ENCODE data around the gene GGT5.
"Not testable (repeated sequence)": the region's sequence is repeated elsewhere in the genome, so short reads cannot be mapped to it uniquely, and the experiment has no call there.

The GGT5 gene

GRCh38 chr22:24285245-24285644 is 40.4 kb upstream of the GGT5 start:
- Histone ChIP-seq H3K18ac (ENCODE audit: low read depth in 1 of 2, low read length in 2 of 2) (no peak overlapping the region), H2BK12ac (ENCODE audit: low read length in 2 of 2) (no peak overlapping the region), H3K36me3 (ENCODE audit: control insufficient read depth in 1 of 2, insufficient read depth in 2 of 2, low read depth in 1 of 2, low read length in 2 of 2) (no peaks in the 10 kb centered on the region), H3K79me1 (replicated peaks; ENCODE audit: low read length, poor library complexity, severe bottlenecking) (peaks cover 3% of the 10 kb centered on the region), H2BK120ac (ENCODE audit: low read depth, low read length) (no peak overlapping the region), H3K27me3 (ENCODE audit: control insufficient read depth in 1 of 2, insufficient read depth in 1 of 2, low read length in 2 of 2) (no peaks in the 10 kb centered on the region), H4K91ac (ENCODE audit: low read length) (no peak overlapping the region), H3K14ac (ENCODE audit: low read length in 2 of 2) (no peak overlapping the region), H3K4me2 (ENCODE audit: low read length, poor library complexity, severe bottlenecking) (no peak overlapping the region), H3K27ac (ENCODE audit: low read length, poor library complexity, severe bottlenecking) (no peak overlapping the region), H4K8ac (ENCODE audit: low read length) (no peak overlapping the region), H2BK15ac (ENCODE audit: low read depth, poor library complexity, severe bottlenecking) (no peak overlapping the region), H3K23ac (ENCODE audit: low read length in 2 of 2) (no peak overlapping the region), H3K4me1 (ENCODE audit: control insufficient read depth, insufficient read depth, low read depth, low read length) (peaks cover 10% of the 10 kb centered on the region), H2BK5ac (ENCODE audit: low read depth, low read length, poor library complexity, severe bottlenecking) (no peak overlapping the region), H3K4me3 (ENCODE audit: insufficient read depth in 1 of 2, low read depth in 1 of 2, low read length in 2 of 2) (no peak overlapping the region), H3K4ac (ENCODE audit: low read depth in 1 of 2, low read length in 2 of 2) (no peak overlapping the region), H3K9me3 (ENCODE audit: control insufficient read depth, low read length) (no peaks in the 10 kb centered on the region), H3K9ac (ENCODE audit: low read length) (peak overlapping the region; percentile 17), H2AFZ (ENCODE audit: low read depth, low read length) (no peak overlapping the region), H2AK5ac (ENCODE audit: low read length, severe bottlenecking) (no peak overlapping the region)
- WGBS, result 78% methylated on average over 3 of the region's 4 CpGs
- peak; percentile 38 for DNase-seq

GRCh38 chr22:24284747-24285203 is 39.9 kb upstream of the GGT5 start:
- Histone ChIP-seq H3K23ac (ENCODE audit: low read length in 2 of 2) (no peak overlapping the region), H3K36me3 (ENCODE audit: control insufficient read depth in 1 of 2, insufficient read depth in 2 of 2, low read depth in 1 of 2, low read length in 2 of 2) (no peaks in the 10 kb centered on the region), H3K4ac (ENCODE audit: low read depth in 1 of 2, low read length in 2 of 2) (no peak overlapping the region), H2BK5ac (ENCODE audit: low read depth, low read length, poor library complexity, severe bottlenecking) (no peak overlapping the region), H3K9ac (ENCODE audit: low read length) (peak overlapping the region; percentile 17), H3K4me3 (ENCODE audit: insufficient read depth in 1 of 2, low read depth in 1 of 2, low read length in 2 of 2) (no peak overlapping the region), H4K8ac (ENCODE audit: low read length) (no peak overlapping the region), H3K18ac (ENCODE audit: low read depth in 1 of 2, low read length in 2 of 2) (no peak overlapping the region), H2BK15ac (ENCODE audit: low read depth, poor library complexity, severe bottlenecking) (no peak overlapping the region), H3K27me3 (ENCODE audit: control insufficient read depth in 1 of 2, insufficient read depth in 1 of 2, low read length in 2 of 2) (no peaks in the 10 kb centered on the region), H3K9me3 (ENCODE audit: control insufficient read depth, low read length) (no peaks in the 10 kb centered on the region), H2AFZ (ENCODE audit: low read depth, low read length) (no peak overlapping the region), H2AK5ac (ENCODE audit: low read length, severe bottlenecking) (no peak overlapping the region), H3K27ac (ENCODE audit: low read length, poor library complexity, severe bottlenecking) (no peak overlapping the region), H4K91ac (ENCODE audit: low read length) (no peak overlapping the region), H3K4me2 (ENCODE audit: low read length, poor library complexity, severe bottlenecking) (no peak overlapping the region), H3K4me1 (ENCODE audit: control insufficient read depth, insufficient read depth, low read depth, low read length) (peaks cover 7% of the 10 kb centered on the region), H2BK12ac (ENCODE audit: low read length in 2 of 2) (no peak overlapping the region), H3K79me1 (replicated peaks; ENCODE audit: low read length, poor library complexity, severe bottlenecking) (peaks cover 3% of the 10 kb centered on the region), H2BK120ac (ENCODE audit: low read depth, low read length) (no peak overlapping the region), H3K14ac (ENCODE audit: low read length in 2 of 2) (no peak overlapping the region)
- peak; percentile 54 for DNase-seq
- 58% methylated on average over 2 of the region's 2 CpGs for WGBS

- 99% methylated on average over 2 of the region's 2 CpGs for WGBS
- DNase-seq, result no peak
- no peak overlapping the region for H4K8ac ChIP-seq (ENCODE audit: low read length)
- no peak overlapping the region for H3K14ac ChIP-seq (ENCODE audit: low read length in 2 of 2)
- no peak overlapping the region for H2BK12ac ChIP-seq (ENCODE audit: low read length in 2 of 2)
- H2AFZ ChIP-seq (ENCODE audit: low read depth, low read length), result no peak overlapping the region
- H3K27ac ChIP-seq (ENCODE audit: low read length, poor library complexity, severe bottlenecking), result no peak overlapping the region
- H3K4me1 ChIP-seq (ENCODE audit: control insufficient read depth, insufficient read depth, low read depth, low read length), result peaks cover 3% of the 10 kb centered on the region
- no peak overlapping the region for H3K4me3 ChIP-seq (ENCODE audit: insufficient read depth in 1 of 2, low read depth in 1 of 2, low read length in 2 of 2)
- peaks cover 0 to 3% of the 10 kb centered on the region in 2 experiments for H3K36me3 ChIP-seq (ENCODE audit: control insufficient read depth in 1 of 2, insufficient read depth in 2 of 2, low read depth in 1 of 2, low read length in 2 of 2)
- H2BK120ac ChIP-seq (ENCODE audit: low read depth, low read length), result no peak overlapping the region
- no peak overlapping the region for H3K4ac ChIP-seq (ENCODE audit: low read depth in 1 of 2, low read length in 2 of 2)
- no peaks in the 10 kb centered on the region for H3K9me3 ChIP-seq (ENCODE audit: control insufficient read depth, low read length)
- H3K9ac ChIP-seq (ENCODE audit: low read length), result no peak overlapping the region
- no peak overlapping the region for H2BK15ac ChIP-seq (ENCODE audit: low read depth, poor library complexity, severe bottlenecking)
- H4K91ac ChIP-seq (ENCODE audit: low read length), result no peak overlapping the region
- no peaks in the 10 kb centered on the region for H3K27me3 ChIP-seq (ENCODE audit: control insufficient read depth in 1 of 2, insufficient read depth in 1 of 2, low read length in 2 of 2)
- no peak overlapping the region for H3K23ac ChIP-seq (ENCODE audit: low read length in 2 of 2)
- no peak overlapping the region for H2BK5ac ChIP-seq (ENCODE audit: low read depth, low read length, poor library complexity, severe bottlenecking)
- no peak overlapping the region for H2AK5ac ChIP-seq (ENCODE audit: low read length, severe bottlenecking)
- H3K4me2 ChIP-seq (ENCODE audit: low read length, poor library complexity, severe bottlenecking), result no peak overlapping the region
- peaks cover 3% of the 10 kb centered on the region for H3K79me1 ChIP-seq (replicated peaks; ENCODE audit: low read length, poor library complexity, severe bottlenecking)
- no peak overlapping the region for H3K18ac ChIP-seq (ENCODE audit: low read depth in 1 of 2, low read length in 2 of 2)
Measured at GRCh38 chr22:24282401-24282800, 37.5 kb upstream of the GGT5 start.

- H3K23ac ChIP-seq (ENCODE audit: low read length in 2 of 2); H3K36me3 ChIP-seq (ENCODE audit: control insufficient read depth in 1 of 2, insufficient read depth in 2 of 2, low read depth in 1 of 2, low read length in 2 of 2); H3K4me1 ChIP-seq (ENCODE audit: control insufficient read depth, insufficient read depth, low read depth, low read length); H3K4me2 ChIP-seq (ENCODE audit: low read length, poor library complexity, severe bottlenecking); H4K91ac ChIP-seq (ENCODE audit: low read length); H3K18ac ChIP-seq (ENCODE audit: low read depth in 1 of 2, low read length in 2 of 2); H3K9ac ChIP-seq (ENCODE audit: low read length); H2BK5ac ChIP-seq (ENCODE audit: low read depth, low read length, poor library complexity, severe bottlenecking); H3K79me1 ChIP-seq (replicated peaks; ENCODE audit: low read length, poor library complexity, severe bottlenecking); H2BK120ac ChIP-seq (ENCODE audit: low read depth, low read length); H3K4ac ChIP-seq (ENCODE audit: low read depth in 1 of 2, low read length in 2 of 2); DNase-seq; H3K27me3 ChIP-seq (ENCODE audit: control insufficient read depth in 1 of 2, insufficient read depth in 1 of 2, low read length in 2 of 2); H3K27ac ChIP-seq (ENCODE audit: low read length, poor library complexity, severe bottlenecking); H3K4me3 ChIP-seq (ENCODE audit: insufficient read depth in 1 of 2, low read depth in 1 of 2, low read length in 2 of 2); H4K8ac ChIP-seq (ENCODE audit: low read length); H3K14ac ChIP-seq (ENCODE audit: low read length in 2 of 2); H3K9me3 ChIP-seq (ENCODE audit: control insufficient read depth, low read length); H2BK12ac ChIP-seq (ENCODE audit: low read length in 2 of 2); H2BK15ac ChIP-seq (ENCODE audit: low read depth, poor library complexity, severe bottlenecking); H2AK5ac ChIP-seq (ENCODE audit: low read length, severe bottlenecking); H2AFZ ChIP-seq (ENCODE audit: low read depth, low read length): not testable (repeated sequence)
- WGBS, result 93% methylated on average over 1 of the region's 1 CpG
Measured at GRCh38 chr22:24280363-24280762, 35.5 kb upstream of the GGT5 start.
